TTC549 (cell line): ENCODE results near the gene ULBP3.
"Not testable (repeated sequence)": the region's sequence is repeated elsewhere in the genome, so short reads cannot be mapped to it uniquely, and the experiment has no call there.

ENCODE experiments used
- FAIRE-seq: peaks from 2 replicates; lab custom pipeline; 2012; peaks lifted over from hg19 to GRCh38; lab: Jason Lieb, UNC

ULBP3 gene

GRCh38 chr6:150043096-150043495, 25.8 kb downstream of the ULBP3 start:
- FAIRE-seq, result no peak

- FAIRE-seq, result no peak
Measured at GRCh38 chr6:150038202-150039062, 30.5 kb downstream of the ULBP3 start.

GRCh38 chr6:150037526-150038201, 31.3 kb downstream of the ULBP3 start:
- no peak for FAIRE-seq

GRCh38 chr6:150036081-150036480, 32.8 kb downstream of the ULBP3 start:
- FAIRE-seq, result no peak

GRCh38 chr6:150033207-150033771, 35.6 kb downstream of the ULBP3 start:
- no peak for FAIRE-seq

GRCh38 chr6:150032598-150032997, 36.3 kb downstream of the ULBP3 start:
- FAIRE-seq, result no peak

GRCh38 chr6:150030611-150031010, 38.3 kb downstream of the ULBP3 start:
- FAIRE-seq, result no peak

GRCh38 chr6:150029749-150030148, 39.2 kb downstream of the ULBP3 start:
- no peak for FAIRE-seq

GRCh38 chr6:150029276-150029675, 39.6 kb downstream of the ULBP3 start:
- FAIRE-seq, result no peak

GRCh38 chr6:150028799-150029198, 40.1 kb downstream of the ULBP3 start:
- no peak for FAIRE-seq

- FAIRE-seq, result no peak
Measured at GRCh38 chr6:150027806-150028565, 40.9 kb downstream of the ULBP3 start.

GRCh38 chr6:150026976-150027805, 41.7 kb downstream of the ULBP3 start:
- no peak for FAIRE-seq

GRCh38 chr6:150025201-150025917, 43.6 kb downstream of the ULBP3 start, which contains the start of gene RAET1L:
Gene RAET1L, minus strand, starts transcription at chr6:150025532. Its CDS starts 61 bp downstream, at chr6:150025471.
- no peak for FAIRE-seq

- FAIRE-seq, result no peak
Measured at GRCh38 chr6:150024646-150025155, 44.2 kb downstream of the ULBP3 start.

GRCh38 chr6:150024021-150024420, 44.9 kb downstream of the ULBP3 start:
- FAIRE-seq, result not testable (repeated sequence)

GRCh38 chr6:150021870-150022269, 47.1 kb downstream of the ULBP3 start:
- not testable (repeated sequence) for FAIRE-seq

GRCh38 chr6:150018846-150019580, 49.9 kb downstream of the ULBP3 start:
- no peak for FAIRE-seq

GRCh38 chr6:150017186-150017521, 51.8 kb downstream of the ULBP3 start:
- not testable (repeated sequence) for FAIRE-seq

- FAIRE-seq, result no peak
Measured at GRCh38 chr6:150016324-150017185, 52.4 kb downstream of the ULBP3 start.
